ENCODE results near the gene MFAP2. TPM values are rescaled to one million over a fixed set of nuclear protein-coding genes. Genes with fewer than 3 reads are reported as not detected.

MFAP2 gene
- total RNA-seq, 1 experiment from 2014 or later, result 12.9 TPM

GRCh38 chr1:17020502-17020901 is 40.1 kb upstream of the MFAP2 start:
- DNase-seq (ENCODE audit: low read depth, low spot score), result no peak
- H3K4me3 ChIP-seq (ENCODE audit: low read depth in 2 of 2, low read length in 2 of 2), result no peak overlapping the region
- POLR2A ChIA-PET, result no interaction called here
- no TSS peak for BruUV-seq (replicated peaks)
- ATAC-seq, result no peak
- H3K36me3 ChIP-seq (ENCODE audit: control insufficient read depth, insufficient read depth, low read length), result peaks cover 32% of the 10 kb centered on the region
- H3K27ac ChIP-seq (ENCODE audit: low read length), result no peak overlapping the region
- H3K9me3 ChIP-seq (ENCODE audit: control insufficient read depth, insufficient read depth, low read depth, low read length), result no peaks in the 10 kb centered on the region
- CTCF ChIA-PET, result no interaction called here
- TF ChIP-seq REST (IDR thresholded peaks at IDR 0.05; ENCODE audit: insufficient read depth in 1 of 2, low read depth in 2 of 2, low read length in 1 of 2), result no peak
- no peak for TF ChIP-seq CTCF (IDR thresholded peaks at IDR 0.05)
- TF ChIP-seq SIN3A (IDR thresholded peaks at IDR 0.05; ENCODE audit: borderline replicate concordance, insufficient read depth, low read depth, low read length), result no peak
- TF ChIP-seq POLR2AphosphoS5 (IDR thresholded peaks at IDR 0.05; ENCODE audit: low read depth, low read length), result no peak
- TF ChIP-seq TCF7L2 (IDR thresholded peaks at IDR 0.05; ENCODE audit: low read depth, low read length), result no peak
- intact Hi-C loops (cut with micrococcal nuclease; ENCODE audit: unreplicated experiment) (no loop called here), in situ Hi-C loops (cut with HindIII; ENCODE audit: low pct_unique_long_range_greater_than_20kb, low sequenced_read_pairs) (no loop called here)
- H3K27me3 ChIP-seq (ENCODE audit: control insufficient read depth, insufficient read depth, low read length), result no peaks in the 10 kb centered on the region
- H3K4me1 ChIP-seq (ENCODE audit: control insufficient read depth, insufficient read depth, low read length), result peaks cover 8% of the 10 kb centered on the region

GRCh38 chr1:17018849-17019248 is 38.4 kb upstream of the MFAP2 start:
- ATAC-seq (no peak), DNase-seq (ENCODE audit: low read depth, low spot score) (no peak)
- H3K4me1 ChIP-seq (ENCODE audit: control insufficient read depth, insufficient read depth, low read length), result peaks cover 8% of the 10 kb centered on the region
- ChIA-PET CTCF (no interaction called here), POLR2A (interaction anchor here (0.6 kb wide), 1 partner anchor 35 kb away, joined by 7 read pairs; the partner anchor contains the start of gene SDHB)
- no peak overlapping the region for H3K4me3 ChIP-seq (ENCODE audit: low read depth in 2 of 2, low read length in 2 of 2)
- no peak overlapping the region for H3K27ac ChIP-seq (ENCODE audit: low read length)
- TF ChIP-seq SIN3A (IDR thresholded peaks at IDR 0.05; ENCODE audit: borderline replicate concordance, insufficient read depth, low read depth, low read length) (no peak), CTCF (IDR thresholded peaks at IDR 0.05) (no peak), REST (IDR thresholded peaks at IDR 0.05; ENCODE audit: insufficient read depth in 1 of 2, low read depth in 2 of 2, low read length in 1 of 2) (no peak), POLR2AphosphoS5 (IDR thresholded peaks at IDR 0.05; ENCODE audit: low read depth, low read length) (no peak), TCF7L2 (IDR thresholded peaks at IDR 0.05; ENCODE audit: low read depth, low read length) (no peak)
- in situ Hi-C loops (cut with HindIII; ENCODE audit: low pct_unique_long_range_greater_than_20kb, low sequenced_read_pairs), result no loop called here
- intact Hi-C loops (cut with micrococcal nuclease; ENCODE audit: unreplicated experiment), result no loop called here
- no peaks in the 10 kb centered on the region for H3K27me3 ChIP-seq (ENCODE audit: control insufficient read depth, insufficient read depth, low read length)
- peaks cover 20% of the 10 kb centered on the region for H3K36me3 ChIP-seq (ENCODE audit: control insufficient read depth, insufficient read depth, low read length)
- no TSS peak for BruUV-seq (replicated peaks)
- H3K9me3 ChIP-seq (ENCODE audit: control insufficient read depth, insufficient read depth, low read depth, low read length), result no peaks in the 10 kb centered on the region
